ENCODE measurements around the gene BRINP1.

BRINP1 gene

GRCh38 chr9:119126040-119126439 is 243.2 kb downstream of the BRINP1 start:
- no peak for DNase-seq (ENCODE audit: low read depth, low spot score)

DNA sequence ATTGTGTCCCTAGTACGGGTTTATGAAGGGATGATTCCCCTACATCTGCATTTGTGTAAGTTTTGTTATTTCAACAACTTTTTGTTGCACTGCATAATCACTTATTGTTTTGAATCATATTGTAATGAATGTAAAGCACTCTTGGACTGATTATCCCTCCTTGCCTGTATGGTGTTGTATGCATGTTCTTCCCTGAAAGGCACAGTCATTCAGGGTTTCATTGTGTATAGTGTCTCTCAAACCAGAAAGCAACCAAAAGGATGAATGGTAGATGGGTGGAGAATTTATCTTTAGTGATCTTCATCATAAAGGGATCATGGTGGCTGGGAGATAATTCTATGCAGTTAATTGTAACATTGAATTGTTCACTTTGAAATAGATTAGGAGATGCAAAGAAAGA is 247.3 kb downstream of the BRINP1 start:
- DNase-seq (ENCODE audit: low read depth, low spot score) = no peak

- DNase-seq (ENCODE audit: low read depth, low spot score) = no peak
Observed at GRCh38 chr9:119117409-119117808, 251.8 kb downstream of the BRINP1 start.
